MM.1S (cell line): ENCODE measurements around the gene LDLRAD3.

Experiments used
- DNase-seq: peaks from one replicate; pipeline ENCODE4 v3.0.0-alpha.2; 2015
- H2AFZ ChIP-seq: fragments of 300-600 bp; sonication (generic); 2 replicates; pipeline ENCODE4 v1.6.0; 2016; ENCODE audit warnings: antibody characterized with exemption, low read length
- H3F3A ChIP-seq: fragments of 300-600 bp; sonication (generic); 2 replicates; pipeline ENCODE4 v1.6.1; 2016; ENCODE audit warnings: mild to moderate bottlenecking, antibody characterized with exemption, low read length, moderate library complexity, mixed read lengths; ENCODE audit not compliant: insufficient read depth
- H3K27ac ChIP-seq: fragments of 300-600 bp; sonication (generic); 2 replicates; pipeline ENCODE4 v1.5.1; 2016; ENCODE audit warnings: mild to moderate bottlenecking, low read length
- H3K27me3 ChIP-seq: fragments of 300-600 bp; sonication (generic); replicated peaks from 2 replicates; pipeline ENCODE4 v1.6.0; 2016; ENCODE audit warnings: low read length; ENCODE audit not compliant: insufficient read depth
- H3K36me3 ChIP-seq: fragments of 300-600 bp; sonication (generic); replicated peaks from 2 replicates; pipeline ENCODE4 v1.6.1; 2016; ENCODE audit warnings: mild to moderate bottlenecking, low read length, mixed read lengths; ENCODE audit not compliant: insufficient read depth
- H3K4me1 ChIP-seq: fragments of 300-600 bp; sonication (generic); 2 replicates; pipeline ENCODE4 v1.6.1; 2016; ENCODE audit warnings: low read length, mixed read lengths
- H3K4me2 ChIP-seq: fragments of 300-600 bp; sonication (generic); 2 replicates; pipeline ENCODE4 v1.6.0; 2016; ENCODE audit warnings: low read depth, low read length
- H3K4me3 ChIP-seq: fragments of 300-600 bp; sonication (generic); 2 replicates; pipeline ENCODE4 v1.5.1; 2016; ENCODE audit warnings: low read length, mixed read lengths
- H3K79me2 ChIP-seq: fragments of 300-600 bp; sonication (generic); 2 replicates; pipeline ENCODE4 v1.6.1; 2016; ENCODE audit warnings: mixed run types, low read length, mixed read lengths
- H3K9ac ChIP-seq: fragments of 300-600 bp; sonication (generic); 2 replicates; pipeline ENCODE4 v1.6.1; 2016; ENCODE audit warnings: low read length, mixed read lengths
- H3K9me2 ChIP-seq: fragments of 300-600 bp; sonication (generic); replicated peaks from 2 replicates; pipeline ENCODE4 v1.6.1; 2016; ENCODE audit warnings: mild to moderate bottlenecking, low read length, mixed read lengths; ENCODE audit not compliant: insufficient read depth
- H3K9me3 ChIP-seq: fragments of 300-600 bp; sonication (generic); replicated peaks from 2 replicates; pipeline ENCODE4 v1.6.1; 2016; ENCODE audit warnings: mild to moderate bottlenecking, low read length, mixed read lengths; ENCODE audit not compliant: insufficient read depth
- H4K20me1 ChIP-seq: fragments of 300-600 bp; sonication (generic); 2 replicates; pipeline ENCODE4 v1.6.1; 2016; ENCODE audit warnings: mild to moderate bottlenecking, low read length, moderate library complexity, mixed read lengths; ENCODE audit not compliant: insufficient read depth
- CTCF ChIP-seq: fragments of 300-600 bp; sonication (generic); IDR thresholded peaks from 2 replicates; pipeline ENCODE4 v1.5.1; 2016; ENCODE audit warnings: antibody characterized with exemption, low read length, mixed read lengths
- EZH2 ChIP-seq: fragments of 300-600 bp; sonication (generic); optimal IDR thresholded peaks from 2 replicates; pipeline ENCODE3; 2017; ENCODE audit warnings: low read depth, mild to moderate bottlenecking, antibody characterized with exemption, low read length, mixed read lengths
- EZH2phosphoT487 ChIP-seq: fragments of 300-600 bp; sonication (generic); IDR thresholded peaks from 2 replicates; pipeline ENCODE4 v1.6.1; 2018; ENCODE audit warnings: antibody characterized with exemption, low read length

LDLRAD3 gene

GRCh38 chr11:35963911-35964310 lies 20.0 kb downstream of the LDLRAD3 start:
- Histone ChIP-seq H3K79me2 (no peaks in the 10 kb centered on the region), H3K9me2 (no peaks in the 10 kb centered on the region), H3K4me3 (no peak overlapping the region), H3F3A (no peaks in the 10 kb centered on the region), H3K36me3 (no peaks in the 10 kb centered on the region), H3K9ac (no peak overlapping the region), H3K4me1 (no peaks in the 10 kb centered on the region), H3K27ac (no peak overlapping the region), H3K4me2 (no peak overlapping the region), H2AFZ (no peak overlapping the region), H4K20me1 (no peaks in the 10 kb centered on the region), H3K9me3 (no peaks in the 10 kb centered on the region), H3K27me3 (no peaks in the 10 kb centered on the region)
- no peak for DNase-seq
- TF ChIP-seq EZH2phosphoT487 (no peak), EZH2 (no peak), CTCF (no peak)

GRCh38 chr11:35964841-35965240 lies 21.0 kb downstream of the LDLRAD3 start:
- H3F3A ChIP-seq, result no peaks in the 10 kb centered on the region
- H3K9me3 ChIP-seq, result no peaks in the 10 kb centered on the region
- no peak for DNase-seq
- H3K27ac ChIP-seq, result no peak overlapping the region
- no peaks in the 10 kb centered on the region for H3K27me3 ChIP-seq
- no peaks in the 10 kb centered on the region for H3K36me3 ChIP-seq
- no peak for TF ChIP-seq CTCF
- no peak for TF ChIP-seq EZH2
- TF ChIP-seq EZH2phosphoT487, result no peak
- no peak overlapping the region for H2AFZ ChIP-seq
- H3K79me2 ChIP-seq, result no peaks in the 10 kb centered on the region
- no peak overlapping the region for H3K4me3 ChIP-seq
- no peak overlapping the region for H3K9ac ChIP-seq
- no peaks in the 10 kb centered on the region for H3K9me2 ChIP-seq
- no peak overlapping the region for H3K4me2 ChIP-seq
- no peaks in the 10 kb centered on the region for H4K20me1 ChIP-seq
- H3K4me1 ChIP-seq, result no peaks in the 10 kb centered on the region

GRCh38 chr11:35967042-35967441 lies 23.2 kb downstream of the LDLRAD3 start:
- no peaks in the 10 kb centered on the region for H3K9me3 ChIP-seq
- H3K4me2 ChIP-seq, result no peak overlapping the region
- no peak overlapping the region for H3K9ac ChIP-seq
- no peak overlapping the region for H3K4me3 ChIP-seq
- no peaks in the 10 kb centered on the region for H3K27me3 ChIP-seq
- H4K20me1 ChIP-seq, result no peaks in the 10 kb centered on the region
- H3F3A ChIP-seq, result no peaks in the 10 kb centered on the region
- no peak for DNase-seq
- H3K9me2 ChIP-seq, result no peaks in the 10 kb centered on the region
- H3K4me1 ChIP-seq, result no peaks in the 10 kb centered on the region
- no peaks in the 10 kb centered on the region for H3K79me2 ChIP-seq
- no peaks in the 10 kb centered on the region for H3K36me3 ChIP-seq
- no peak overlapping the region for H2AFZ ChIP-seq
- H3K27ac ChIP-seq, result no peak overlapping the region
- TF ChIP-seq EZH2phosphoT487, result no peak
- no peak for TF ChIP-seq EZH2
- no peak for TF ChIP-seq CTCF
